HL-60 (cell line): ENCODE data around the gene SHANK3.

Source experiments
- GABPA ChIP-seq: IDR thresholded peaks from 2 replicates; pipeline ENCODE4 v1.6.1; 2012; ENCODE audit warnings: low read depth
- POLR2AphosphoS5 ChIP-seq: IDR thresholded peaks from 2 replicates; pipeline ENCODE4 v1.6.1; 2012; ENCODE audit warnings: low read depth
- REST ChIP-seq: IDR thresholded peaks from 2 replicates; pipeline ENCODE4 v1.6.1; 2012; ENCODE audit warnings: low read depth; ENCODE audit not compliant: insufficient replicate concordance
- SPI1 ChIP-seq: IDR thresholded peaks from 2 replicates; pipeline ENCODE4 v1.6.1; 2012; ENCODE audit warnings: low read depth, mild to moderate bottlenecking, borderline replicate concordance
- TF ChIP-seq, protein P1 (sequence below): IDR thresholded peaks from one replicate; pipeline ENCODE4 v1.5.1; 2011; ENCODE audit warnings: low read length, control low read depth, inconsistent platforms; ENCODE audit not compliant: insufficient read depth

- TF ChIP-seq, protein P1, sequence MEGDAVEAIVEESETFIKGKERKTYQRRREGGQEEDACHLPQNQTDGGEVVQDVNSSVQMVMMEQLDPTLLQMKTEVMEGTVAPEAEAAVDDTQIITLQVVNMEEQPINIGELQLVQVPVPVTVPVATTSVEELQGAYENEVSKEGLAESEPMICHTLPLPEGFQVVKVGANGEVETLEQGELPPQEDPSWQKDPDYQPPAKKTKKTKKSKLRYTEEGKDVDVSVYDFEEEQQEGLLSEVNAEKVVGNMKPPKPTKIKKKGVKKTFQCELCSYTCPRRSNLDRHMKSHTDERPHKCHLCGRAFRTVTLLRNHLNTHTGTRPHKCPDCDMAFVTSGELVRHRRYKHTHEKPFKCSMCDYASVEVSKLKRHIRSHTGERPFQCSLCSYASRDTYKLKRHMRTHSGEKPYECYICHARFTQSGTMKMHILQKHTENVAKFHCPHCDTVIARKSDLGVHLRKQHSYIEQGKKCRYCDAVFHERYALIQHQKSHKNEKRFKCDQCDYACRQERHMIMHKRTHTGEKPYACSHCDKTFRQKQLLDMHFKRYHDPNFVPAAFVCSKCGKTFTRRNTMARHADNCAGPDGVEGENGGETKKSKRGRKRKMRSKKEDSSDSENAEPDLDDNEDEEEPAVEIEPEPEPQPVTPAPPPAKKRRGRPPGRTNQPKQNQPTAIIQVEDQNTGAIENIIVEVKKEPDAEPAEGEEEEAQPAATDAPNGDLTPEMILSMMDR = no peak
- no peak for TF ChIP-seq POLR2AphosphoS5
- no peak for TF ChIP-seq REST
- TF ChIP-seq GABPA = no peak
- TF ChIP-seq SPI1 = no peak
Measured at GRCh38 chr22:50676180-50676636, 3.6 kb downstream of the SHANK3 start.
